A549 treated with RU486 at 1 μM for 4 hours (cell line): Measurements from ENCODE around the gene MOGAT2. TPM values are rescaled to one million over a fixed set of nuclear protein-coding genes. Genes with fewer than 3 reads are reported as not detected.

Source experiments
- total RNA-seq: library from RNA; stranded (reverse); fragments of 200-300 nt; extraction: Qiagen RNA extraction; gene quantifications from 5 replicates; pipeline ENCODE4 v1.2.3, GENCODE V29; 2022; ENCODE audit warnings: low read depth

The MOGAT2 gene
- not detected in 5 replicates for total RNA-seq

DNA sequence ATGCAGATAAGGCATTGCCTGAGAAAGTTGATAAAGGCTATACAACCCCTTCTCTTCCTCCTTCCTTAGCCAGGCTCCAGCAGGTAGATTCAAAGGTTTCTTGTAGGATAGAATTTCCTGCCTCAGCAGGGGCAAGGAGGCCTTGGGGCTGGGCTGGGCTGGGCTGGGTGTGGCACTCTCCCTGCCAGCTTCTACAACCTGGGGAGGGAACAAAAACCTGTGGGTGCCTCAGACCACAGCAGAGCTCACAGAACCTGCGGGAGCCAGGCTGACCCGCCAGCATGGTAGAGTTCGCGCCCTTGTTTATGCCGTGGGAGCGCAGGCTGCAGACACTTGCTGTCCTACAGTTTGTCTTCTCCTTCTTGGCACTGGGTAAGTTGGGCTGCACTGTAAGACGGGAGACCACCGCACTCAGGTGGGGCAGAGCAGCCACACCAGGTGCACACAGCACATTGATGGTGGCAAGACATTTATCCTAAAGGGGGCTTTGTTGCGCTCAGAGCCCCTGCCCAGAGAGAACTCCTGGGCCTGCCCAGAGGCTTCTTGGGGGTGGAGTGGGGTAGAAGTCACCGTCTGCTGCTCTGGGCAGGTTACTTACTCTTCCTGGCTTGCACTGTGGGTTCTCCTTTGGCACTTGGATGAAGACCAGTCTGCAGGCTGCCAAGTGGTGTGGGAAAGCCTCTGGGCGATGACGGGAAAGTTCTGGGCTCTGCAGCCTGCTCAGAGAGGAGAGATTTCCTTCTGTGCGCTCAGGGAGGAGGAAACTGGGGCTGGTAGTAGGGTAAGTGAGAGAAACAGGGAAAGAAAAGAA lies at the start of gene MOGAT2:
TSS of gene MOGAT2 (plus strand) at position 231 of the 811 bp plus-strand sequence. CDS start at position 282, 51 bp downstream.

GRCh38 chr11:75668451-75669297 lies 49.0 kb upstream of the MOGAT2 start, which contains the start of gene MAP6:
Gene MAP6, minus strand, starts transcription at chr11:75669038. Its CDS starts 669 bp downstream, at chr11:75668369.

DNA sequence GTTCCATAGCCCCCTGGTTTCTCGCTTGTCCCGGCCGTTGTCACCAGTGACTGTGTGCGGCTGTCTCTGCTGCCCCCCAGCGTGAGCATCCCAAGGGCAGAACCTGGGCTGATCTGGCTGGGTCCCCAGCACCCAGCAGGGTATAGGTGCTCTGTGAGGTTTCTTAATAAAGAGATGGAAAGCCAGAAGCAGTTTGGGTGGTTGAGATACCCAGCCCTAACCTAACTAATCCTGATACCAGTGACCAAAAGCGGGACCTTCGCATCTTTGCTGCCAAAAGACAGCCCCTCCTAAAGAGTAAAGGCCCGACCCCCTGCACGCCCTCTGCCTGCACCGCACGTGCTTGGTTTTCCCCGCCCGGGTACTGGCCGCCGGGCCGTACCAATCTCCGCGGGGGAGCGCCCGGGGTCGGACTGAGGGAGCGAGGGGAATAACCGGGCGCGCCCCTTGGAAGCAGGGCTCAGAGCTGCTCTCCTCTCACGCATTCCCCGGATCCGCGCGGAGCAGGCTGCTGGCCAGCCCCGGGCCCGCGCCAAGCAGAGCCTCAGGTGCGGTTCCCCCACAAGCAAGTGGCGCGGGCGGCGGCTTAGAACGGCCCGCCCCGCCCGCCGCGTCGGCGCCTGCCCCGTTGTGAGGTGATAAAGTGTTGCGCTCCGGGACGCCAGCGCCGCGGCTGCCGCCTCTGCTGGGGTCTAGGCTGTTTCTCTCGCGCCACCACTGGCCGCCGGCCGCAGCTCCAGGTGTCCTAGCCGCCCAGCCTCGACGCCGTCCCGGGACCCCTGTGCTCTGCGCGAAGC lies 50.7 kb downstream of the MOGAT2 start, which contains the start of gene DGAT2:
TSS of gene DGAT2 (plus strand) at position 667 of the 797 bp plus-strand sequence. CDS start 214 bp downstream, outside the sequence.

Other genes with a start within 250 kb of the MOGAT2 start
- gene GDPD5, start 191.9 kb upstream of the MOGAT2 start, total RNA-seq: 7.0 to 13.1 TPM (median 10.9 TPM) in 5 replicates
- 67.0 to 111 TPM (median 98.3 TPM) in 5 replicates for gene SERPINH1, start 155.6 kb upstream of the MOGAT2 start, total RNA-seq
- gene MAP6, start 48.8 kb upstream of the MOGAT2 start, total RNA-seq: 1.5 to 2.0 TPM (median 1.7 TPM) in 5 replicates
- 1.7 to 3.2 TPM (median 2.3 TPM) in 5 replicates for gene DGAT2, start 50.9 kb downstream of the MOGAT2 start, total RNA-seq
- gene UVRAG, start 97.4 kb downstream of the MOGAT2 start, total RNA-seq: 9.6 to 12.5 TPM (median 10.0 TPM) in 5 replicates